Measurements from ENCODE around the gene MACF1. TPM values are rescaled to one million over a fixed set of nuclear protein-coding genes. Genes with fewer than 3 reads are reported as not detected.

The MACF1 gene
- total RNA-seq, 4 donors from 2014 or later: 78.7 to 139 (median 113) TPM

GRCh38 chr1:39361446-39361845 lies 157.0 kb downstream of the MACF1 start:
- in situ Hi-C loops (cut with MboI; ENCODE audit: low sequenced_read_pairs in 4 of 4): no loop called here
- Histone ChIP-seq H3K4me3 (no peak overlapping the region), H3K27ac (no peak overlapping the region), H3K27me3 (no peaks in the 10 kb centered on the region), H3K36me3 (peaks cover 0 to 72% of the 10 kb centered on the region in 2 donors), H3K9me3 (no peaks in the 10 kb centered on the region), H3K4me1 (peaks cover 0 to 7% of the 10 kb centered on the region in 2 donors)
- intact Hi-C loops (cut with DNase I; ENCODE audit: low total_unique reads): no loop called here
- no peak for ATAC-seq
- TF ChIP-seq POLR2A (IDR thresholded peaks at IDR 0.05) (no peak), CTCF (IDR thresholded peaks at IDR 0.05 in 4 of 5, conservative IDR thresholded peaks at IDR 0.05 in 1 of 5) (no peak)
- no peak for DNase-seq

GRCh38 chr1:39363267-39363666 lies 158.8 kb downstream of the MACF1 start:
- intact Hi-C loops (cut with DNase I; ENCODE audit: low total_unique reads): no loop called here
- no peaks in the 10 kb centered on the region for H3K27me3 ChIP-seq
- H3K9me3 ChIP-seq: no peaks in the 10 kb centered on the region
- H3K4me3 ChIP-seq: no peak overlapping the region
- H3K27ac ChIP-seq: no peak overlapping the region
- in situ Hi-C loops (cut with MboI; ENCODE audit: low sequenced_read_pairs in 4 of 4): no loop called here
- peaks cover 0 to 7% of the 10 kb centered on the region in 2 donors for H3K4me1 ChIP-seq
- H3K36me3 ChIP-seq: peaks cover 0 to 63% of the 10 kb centered on the region in 2 donors
- TF ChIP-seq POLR2A (IDR thresholded peaks at IDR 0.05) (no peak), CTCF (IDR thresholded peaks at IDR 0.05 in 4 of 5, conservative IDR thresholded peaks at IDR 0.05 in 1 of 5) (no peak)
- ATAC-seq (no peak), DNase-seq (no peak)

- Histone ChIP-seq H3K9me3 (no peaks in the 10 kb centered on the region), H3K4me1 (no peaks in the 10 kb centered on the region), H3K4me3 (no peak overlapping the region), H3K27me3 (no peaks in the 10 kb centered on the region), H3K36me3 (peaks cover 0 to 65% of the 10 kb centered on the region in 2 donors), H3K27ac (no peak overlapping the region)
- intact Hi-C loops (cut with DNase I; ENCODE audit: low total_unique reads): no loop called here
- no peak for TF ChIP-seq POLR2A (IDR thresholded peaks at IDR 0.05)
- no peak for TF ChIP-seq CTCF (IDR thresholded peaks at IDR 0.05 in 4 of 5, conservative IDR thresholded peaks at IDR 0.05 in 1 of 5)
- DNase-seq: no peak
- in situ Hi-C loops (cut with MboI; ENCODE audit: low sequenced_read_pairs in 4 of 4): no loop called here
- ATAC-seq: no peak
Observed at GRCh38 chr1:39368045-39368444, 163.6 kb downstream of the MACF1 start.

- Histone ChIP-seq H3K36me3 (peaks cover 0 to 76% of the 10 kb centered on the region in 2 donors), H3K27ac (no peak overlapping the region), H3K4me3 (no peak overlapping the region), H3K27me3 (no peaks in the 10 kb centered on the region), H3K9me3 (no peaks in the 10 kb centered on the region), H3K4me1 (no peaks in the 10 kb centered on the region)
- TF ChIP-seq CTCF (IDR thresholded peaks at IDR 0.05 in 4 of 5, conservative IDR thresholded peaks at IDR 0.05 in 1 of 5) (no peak), POLR2A (IDR thresholded peaks at IDR 0.05) (no peak)
- intact Hi-C loops (cut with DNase I; ENCODE audit: low total_unique reads) (no loop called here), in situ Hi-C loops (cut with MboI; ENCODE audit: low sequenced_read_pairs in 4 of 4) (no loop called here)
- ATAC-seq (no peak), DNase-seq (no peak)
Observed at GRCh38 chr1:39369565-39369964, 165.1 kb downstream of the MACF1 start.

- Histone ChIP-seq H3K27me3 (no peaks in the 10 kb centered on the region), H3K4me3 (no peak overlapping the region), H3K4me1 (no peaks in the 10 kb centered on the region), H3K27ac (no peak overlapping the region), H3K36me3 (peaks cover 0 to 75% of the 10 kb centered on the region in 2 donors), H3K9me3 (no peaks in the 10 kb centered on the region)
- no peak for ATAC-seq
- in situ Hi-C loops (cut with MboI; ENCODE audit: low sequenced_read_pairs in 4 of 4) (no loop called here), intact Hi-C loops (cut with DNase I; ENCODE audit: low total_unique reads) (no loop called here)
- no peak for DNase-seq
- TF ChIP-seq CTCF (IDR thresholded peaks at IDR 0.05 in 4 of 5, conservative IDR thresholded peaks at IDR 0.05 in 1 of 5) (no peak), POLR2A (IDR thresholded peaks at IDR 0.05) (no peak)
Observed at GRCh38 chr1:39370602-39371001, 166.1 kb downstream of the MACF1 start.

All from gastrocnemius medialis (tissue), 4 donors.